ENCODE data around the gene GINM1. TPM values are rescaled to one million over a fixed set of nuclear protein-coding genes. Genes with fewer than 3 reads are reported as not detected.

Gene GINM1
- total and polyA plus RNA-seq, 2 of the 8 experiments (the other 6 are each of a cell fraction or from before 2014, with no cell fraction given), result 5.1 to 21.6 TPM

DNA sequence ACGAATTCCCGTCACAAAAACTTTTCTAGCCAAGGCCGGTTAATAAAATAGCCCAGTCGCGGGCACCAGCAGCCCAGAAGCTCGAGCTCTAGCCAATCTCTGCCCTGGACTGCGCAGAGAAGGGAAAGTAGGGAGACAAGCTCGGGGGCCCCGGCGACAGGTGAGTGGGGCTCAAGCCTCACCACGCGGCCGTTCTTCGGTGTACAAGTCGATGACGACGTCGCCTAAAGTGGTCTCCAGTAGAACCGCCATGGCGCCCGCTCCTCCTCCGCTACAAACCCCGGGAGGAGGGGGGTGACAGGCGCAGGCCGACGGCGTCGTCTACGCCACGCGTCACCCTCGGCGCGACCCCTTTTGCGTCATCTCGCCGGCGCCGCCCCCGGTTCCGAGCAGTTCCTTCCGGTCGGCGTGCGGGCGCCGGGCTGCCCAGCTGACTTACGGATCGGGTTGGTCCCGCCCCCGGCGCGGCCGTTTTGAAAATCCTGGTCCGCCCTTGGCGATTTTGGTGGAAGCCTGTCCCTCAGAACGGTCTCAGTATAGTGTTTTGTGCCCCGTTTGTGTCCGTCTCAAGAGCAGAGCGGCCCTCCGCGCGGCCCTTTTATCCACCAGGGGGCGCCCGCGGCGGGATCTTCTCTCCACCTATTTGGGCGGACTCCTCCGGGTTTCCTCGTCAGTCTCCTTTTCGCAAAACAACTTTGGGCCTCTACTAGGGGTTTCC, 20.3 kb upstream of the GINM1 start, which contains the start of gene PPIL4 (continued):
- TF ChIP-seq CBX8 (IDR thresholded peaks at IDR 0.05; ENCODE audit: borderline replicate concordance, low read depth, low read length) (no peak), KDM5A (IDR thresholded peaks at IDR 0.05; ENCODE audit: low read length) (peak; percentile 97), JUND (IDR thresholded peaks at IDR 0.05; ENCODE audit: low read length) (peak; percentile 63; the same call in 1 of the 2 replicates), EGR1 (IDR thresholded peaks at IDR 0.05; ENCODE audit: borderline replicate concordance, low read depth, low read length) (peak; percentile 31; the same call in 1 of the 2 replicates), SRF (IDR thresholded peaks at IDR 0.05; ENCODE audit: low read depth, low read length) (peak; percentile 95), TAF7 (optimal IDR thresholded peaks at IDR 0.05; ENCODE audit: borderline replicate concordance, low read depth, low read length) (peak; percentile 77), RAD21 (IDR thresholded peaks at IDR 0.05 in 1 of 2, conservative IDR thresholded peaks at IDR 0.05 in 1 of 2; ENCODE audit: low read depth in 2 of 2, low read length in 2 of 2) (peak; percentile 27 to 45; a peak in 3 of 4 replicates), SIRT6 (IDR thresholded peaks at IDR 0.05; ENCODE audit: low read length) (no peak), POU5F1 (IDR thresholded peaks at IDR 0.05; ENCODE audit: low read depth, low read length) (no peak), TBP (IDR thresholded peaks at IDR 0.05; ENCODE audit: low read depth, low read length) (peak; percentile 89), HDAC6 (IDR thresholded peaks at IDR 0.05; ENCODE audit: low read depth, low read length) (no peak), NANOG (IDR thresholded peaks at IDR 0.05; ENCODE audit: insufficient read depth, low read depth, low read length, poor library complexity, severe bottlenecking) (no peak), GTF2F1 (IDR thresholded peaks at IDR 0.05; ENCODE audit: borderline replicate concordance, low read depth, low read length) (peak; percentile 35; the same call in 1 of the 2 replicates), POLR2A (IDR thresholded peaks at IDR 0.05; ENCODE audit: control extremely low read depth in 1 of 2, low read depth in 2 of 2, low read length in 2 of 2) (peak; percentile 59 to 95), GABPA (IDR thresholded peaks at IDR 0.05; ENCODE audit: borderline replicate concordance, insufficient read depth, low read length) (peak; percentile 42; the same call in 1 of the 2 replicates), PHF8 (conservative IDR thresholded peaks at IDR 0.05; ENCODE audit: low read depth, low read length) (peak; percentile 96), RBBP5 (IDR thresholded peaks at IDR 0.05; ENCODE audit: borderline replicate concordance, low read depth, low read length) (no peak; the same call in 1 of the 2 replicates), TEAD4 (IDR thresholded peaks at IDR 0.05; ENCODE audit: low read depth, low read length) (no peak; the same call in 1 of the 2 replicates), ASH2L (IDR thresholded peaks at IDR 0.05; ENCODE audit: low read length) (peak; percentile 96), CHD2 (IDR thresholded peaks at IDR 0.05; ENCODE audit: low read length) (no peak), YY1 (IDR thresholded peaks at IDR 0.05; ENCODE audit: low read depth, low read length) (peak; percentile 92)
- TF ChIP-seq, protein P1, sequence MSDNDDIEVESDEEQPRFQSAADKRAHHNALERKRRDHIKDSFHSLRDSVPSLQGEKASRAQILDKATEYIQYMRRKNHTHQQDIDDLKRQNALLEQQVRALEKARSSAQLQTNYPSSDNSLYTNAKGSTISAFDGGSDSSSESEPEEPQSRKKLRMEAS (IDR thresholded peaks at IDR 0.05), result peak; percentile 83
- TF ChIP-seq, protein P2, sequence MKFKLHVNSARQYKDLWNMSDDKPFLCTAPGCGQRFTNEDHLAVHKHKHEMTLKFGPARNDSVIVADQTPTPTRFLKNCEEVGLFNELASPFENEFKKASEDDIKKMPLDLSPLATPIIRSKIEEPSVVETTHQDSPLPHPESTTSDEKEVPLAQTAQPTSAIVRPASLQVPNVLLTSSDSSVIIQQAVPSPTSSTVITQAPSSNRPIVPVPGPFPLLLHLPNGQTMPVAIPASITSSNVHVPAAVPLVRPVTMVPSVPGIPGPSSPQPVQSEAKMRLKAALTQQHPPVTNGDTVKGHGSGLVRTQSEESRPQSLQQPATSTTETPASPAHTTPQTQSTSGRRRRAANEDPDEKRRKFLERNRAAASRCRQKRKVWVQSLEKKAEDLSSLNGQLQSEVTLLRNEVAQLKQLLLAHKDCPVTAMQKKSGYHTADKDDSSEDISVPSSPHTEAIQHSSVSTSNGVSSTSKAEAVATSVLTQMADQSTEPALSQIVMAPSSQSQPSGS (IDR thresholded peaks at IDR 0.05; ENCODE audit: low read length), result no peak

Data from H1 (cell line).